Left ventricle myocardium inferior (tissue), 1 donor: ENCODE measurements around the gene NEAT1. TPM values are rescaled to one million over a fixed set of nuclear protein-coding genes. Genes with fewer than 3 reads are reported as not detected.
"Not testable (repeated sequence)": the region's sequence is repeated elsewhere in the genome, so short reads cannot be mapped to it uniquely, and the experiment has no call there.

Source experiments
- DNase-seq: peaks from one replicate; pipeline ENCODE4 v3.0.0-alpha.2; 2020
- H3K27ac ChIP-seq: fragments of 200-600 bp; replicated peaks from 2 replicates; pipeline ENCODE4 v1.8.0; 2021
- H3K27me3 ChIP-seq: fragments of 200-600 bp; 2 replicates; pipeline ENCODE4 v1.8.0; 2021; ENCODE audit warnings: low read depth
- H3K36me3 ChIP-seq: fragments of 200-600 bp; 2 replicates; pipeline ENCODE4 v1.8.0; 2021
- H3K4me1 ChIP-seq: fragments of 200-600 bp; 2 replicates; pipeline ENCODE4 v1.8.0; 2021
- H3K4me3 ChIP-seq: fragments of 200-600 bp; 2 replicates; pipeline ENCODE4 v1.8.0; 2021; ENCODE audit warnings: mild to moderate bottlenecking, moderate library complexity
- H3K9me3 ChIP-seq: fragments of 200-600 bp; replicated peaks from 2 replicates; pipeline ENCODE4 v1.8.0; 2021
- intact Hi-C: fragments of 100-400 bp; cut with micrococcal nuclease; formaldehyde crosslinking; loops from one replicate; pipeline ENCODE4 v1.11.0; 2022
- total RNA-seq: library from RNA; stranded (reverse); fragmentation: NEBNext Ultra II Directional; extraction: Animal tissue kit (Norgen Biotek cat#: 25700); gene quantifications from one replicate; pipeline ENCODE4 v1.2.1, GENCODE V29; 2021
- TF ChIP-seq, protein P1 (sequence below): fragments of 200-600 bp; IDR thresholded peaks from 2 replicates; pipeline ENCODE4 v1.8.0; 2021; ENCODE audit warnings: antibody characterized with exemption, mild to moderate bottlenecking, borderline replicate concordance
- donor health status: DM: no; HTN: yes; CAD: no; lungs with severe emphysema.

Gene NEAT1
- total RNA-seq, 1 donor from 2014 or later: 405 TPM

GRCh38 chr11:65470433-65471049 lies 47.9 kb downstream of the NEAT1 start:
- H3K27me3 ChIP-seq: no peaks in the 10 kb centered on the region
- H3K36me3 ChIP-seq: no peaks in the 10 kb centered on the region
- peak overlapping the region; percentile 99 for H3K27ac ChIP-seq
- TF ChIP-seq, protein P1, sequence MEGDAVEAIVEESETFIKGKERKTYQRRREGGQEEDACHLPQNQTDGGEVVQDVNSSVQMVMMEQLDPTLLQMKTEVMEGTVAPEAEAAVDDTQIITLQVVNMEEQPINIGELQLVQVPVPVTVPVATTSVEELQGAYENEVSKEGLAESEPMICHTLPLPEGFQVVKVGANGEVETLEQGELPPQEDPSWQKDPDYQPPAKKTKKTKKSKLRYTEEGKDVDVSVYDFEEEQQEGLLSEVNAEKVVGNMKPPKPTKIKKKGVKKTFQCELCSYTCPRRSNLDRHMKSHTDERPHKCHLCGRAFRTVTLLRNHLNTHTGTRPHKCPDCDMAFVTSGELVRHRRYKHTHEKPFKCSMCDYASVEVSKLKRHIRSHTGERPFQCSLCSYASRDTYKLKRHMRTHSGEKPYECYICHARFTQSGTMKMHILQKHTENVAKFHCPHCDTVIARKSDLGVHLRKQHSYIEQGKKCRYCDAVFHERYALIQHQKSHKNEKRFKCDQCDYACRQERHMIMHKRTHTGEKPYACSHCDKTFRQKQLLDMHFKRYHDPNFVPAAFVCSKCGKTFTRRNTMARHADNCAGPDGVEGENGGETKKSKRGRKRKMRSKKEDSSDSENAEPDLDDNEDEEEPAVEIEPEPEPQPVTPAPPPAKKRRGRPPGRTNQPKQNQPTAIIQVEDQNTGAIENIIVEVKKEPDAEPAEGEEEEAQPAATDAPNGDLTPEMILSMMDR: no peak
- peak overlapping the region; percentile 56 for H3K4me3 ChIP-seq
- H3K4me1 ChIP-seq: peaks cover 53% of the 10 kb centered on the region
- intact Hi-C loops: no loop called here
- no peaks in the 10 kb centered on the region for H3K9me3 ChIP-seq
- DNase-seq: no peak

DNA sequence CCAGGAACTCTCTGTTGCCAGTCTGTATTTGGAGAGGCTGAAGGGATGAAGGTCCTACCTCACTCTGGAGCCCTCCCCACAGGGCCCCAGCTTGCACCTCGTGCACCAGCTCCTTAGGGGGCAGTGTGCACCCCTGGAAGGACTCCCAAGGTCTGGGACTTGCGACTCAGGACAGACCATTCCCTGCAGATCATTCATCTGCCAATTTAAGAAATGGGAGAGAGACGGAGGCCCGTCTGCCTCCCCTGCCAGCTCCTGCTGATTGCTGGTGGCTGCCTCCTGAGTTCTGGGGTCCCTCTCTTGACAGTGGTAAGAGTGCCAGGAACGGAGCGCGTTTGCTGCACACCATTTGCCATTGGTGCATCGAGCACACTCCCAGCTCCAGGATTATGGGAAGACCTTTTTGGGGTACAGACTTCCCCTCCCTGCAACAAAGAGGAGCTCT lies 48.9 kb downstream of the NEAT1 start:
- no peaks in the 10 kb centered on the region for H3K36me3 ChIP-seq
- H3K9me3 ChIP-seq: no peaks in the 10 kb centered on the region
- TF ChIP-seq, protein P1: peak; percentile 75
- H3K4me1 ChIP-seq: peaks cover 59% of the 10 kb centered on the region
- peak overlapping the region; percentile 99 for H3K27ac ChIP-seq
- intact Hi-C loops: no loop called here
- DNase-seq: peak; percentile 80
- no peaks in the 10 kb centered on the region for H3K27me3 ChIP-seq
- peak overlapping the region; percentile 56 for H3K4me3 ChIP-seq

DNA sequence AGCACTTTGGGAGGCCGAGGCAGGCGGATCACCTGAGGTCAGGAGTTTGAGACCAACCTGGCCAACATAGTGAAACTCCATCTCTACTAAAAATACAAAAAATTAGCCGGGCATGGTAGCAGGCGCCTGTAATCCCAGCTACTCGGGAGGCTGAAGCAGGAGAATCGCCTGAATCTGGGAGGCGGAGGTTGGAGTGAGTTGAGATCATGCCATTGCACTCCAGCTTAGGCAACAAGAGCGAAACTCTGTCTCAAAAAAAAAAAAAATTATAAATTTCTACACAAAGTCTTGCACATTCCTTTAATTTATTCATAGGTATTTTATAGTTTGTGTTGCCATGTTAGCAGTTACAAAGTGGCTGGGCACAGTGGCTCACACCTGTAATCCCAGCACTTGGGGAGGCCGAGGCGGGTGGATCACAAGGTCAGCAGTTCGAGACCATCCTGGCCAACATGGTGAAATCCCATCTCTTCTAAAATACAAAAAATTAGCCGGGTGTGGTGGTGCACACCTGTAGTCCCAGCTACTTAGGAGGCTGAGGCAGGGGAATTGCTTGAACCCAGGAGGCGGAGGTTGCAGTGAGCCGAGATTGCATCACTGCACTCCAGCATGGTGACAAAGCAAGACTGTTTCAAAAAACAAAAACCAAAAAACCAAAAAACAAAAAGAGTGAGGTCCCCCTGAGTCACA lies 50.1 kb downstream of the NEAT1 start:
- peak overlapping the region; percentile 56 for H3K4me3 ChIP-seq
- DNase-seq, intact Hi-C loops, H3K9me3 ChIP-seq, H3K27me3 ChIP-seq, H3K36me3 ChIP-seq: not testable (repeated sequence)
- H3K4me1 ChIP-seq: peaks cover 67% of the 10 kb centered on the region
- H3K27ac ChIP-seq: peak overlapping the region; percentile 99

GRCh38 chr11:65473278-65473860 lies 50.8 kb downstream of the NEAT1 start:
- no peaks in the 10 kb centered on the region for H3K9me3 ChIP-seq
- H3K27me3 ChIP-seq: no peaks in the 10 kb centered on the region
- TF ChIP-seq, protein P1: no peak
- intact Hi-C loops: no loop called here
- H3K36me3 ChIP-seq: no peaks in the 10 kb centered on the region
- H3K27ac ChIP-seq: peak overlapping the region; percentile 99
- H3K4me3 ChIP-seq: no peak overlapping the region
- DNase-seq: no peak
- H3K4me1 ChIP-seq: peaks cover 73% of the 10 kb centered on the region

GRCh38 chr11:65474864-65475263 lies 52.3 kb downstream of the NEAT1 start:
- Histone ChIP-seq H3K27ac (peak overlapping the region; percentile 99), H3K36me3 (no peaks in the 10 kb centered on the region), H3K27me3 (no peaks in the 10 kb centered on the region), H3K9me3 (no peaks in the 10 kb centered on the region), H3K4me1 (peaks cover 78% of the 10 kb centered on the region), H3K4me3 (no peak overlapping the region)
- TF ChIP-seq, protein P1: no peak
- intact Hi-C loops: no loop called here
- no peak for DNase-seq
